ENCODE results near the gene EXT2.

The EXT2 gene

GRCh38 chr11:44243086-44243485 is 147.6 kb downstream of the EXT2 start:
- DNase-seq (ENCODE audit: low read depth): no peak

- no peak for DNase-seq (ENCODE audit: low read depth)
Measured at GRCh38 chr11:44243595-44244343, 148.3 kb downstream of the EXT2 start.

- no peak for DNase-seq (ENCODE audit: low read depth)
Measured at GRCh38 chr11:44244639-44245310, 149.3 kb downstream of the EXT2 start.

GRCh38 chr11:44246726-44247125 is 151.2 kb downstream of the EXT2 start:
- DNase-seq (ENCODE audit: low read depth): no peak

- DNase-seq (ENCODE audit: low read depth): no peak
Measured at GRCh38 chr11:44247508-44247907, 152.0 kb downstream of the EXT2 start.

- DNase-seq (ENCODE audit: low read depth): no peak
Measured at GRCh38 chr11:44248109-44248508, 152.6 kb downstream of the EXT2 start.

- DNase-seq (ENCODE audit: low read depth): no peak
Measured at GRCh38 chr11:44250421-44250820, 154.9 kb downstream of the EXT2 start.

GRCh38 chr11:44252999-44253602 is 157.6 kb downstream of the EXT2 start:
- no peak for DNase-seq (ENCODE audit: low read depth)

GRCh38 chr11:44255406-44256071 is 160.1 kb downstream of the EXT2 start:
- no peak for DNase-seq (ENCODE audit: low read depth)

GRCh38 chr11:44256673-44257291 is 161.3 kb downstream of the EXT2 start:
- no peak for DNase-seq (ENCODE audit: low read depth)

GRCh38 chr11:44257338-44258189 is 162.1 kb downstream of the EXT2 start:
- no peak for DNase-seq (ENCODE audit: low read depth)

GRCh38 chr11:44258190-44258489 is 162.7 kb downstream of the EXT2 start:
- no peak for DNase-seq (ENCODE audit: low read depth)

GRCh38 chr11:44258839-44259420 is 163.5 kb downstream of the EXT2 start:
- DNase-seq (ENCODE audit: low read depth): no peak

GRCh38 chr11:44260081-44260480 is 164.6 kb downstream of the EXT2 start:
- no peak for DNase-seq (ENCODE audit: low read depth)

- DNase-seq (ENCODE audit: low read depth): no peak
Measured at GRCh38 chr11:44261800-44262591, 166.5 kb downstream of the EXT2 start.

- no peak for DNase-seq (ENCODE audit: low read depth)
Measured at GRCh38 chr11:44263738-44264437, 168.4 kb downstream of the EXT2 start.

GRCh38 chr11:44264438-44264749 is 168.9 kb downstream of the EXT2 start:
- no peak for DNase-seq (ENCODE audit: low read depth)

- DNase-seq (ENCODE audit: low read depth): no peak
Measured at GRCh38 chr11:44264761-44265160, 169.3 kb downstream of the EXT2 start.

- DNase-seq (ENCODE audit: low read depth): no peak
Measured at GRCh38 chr11:44266056-44266780, 170.7 kb downstream of the EXT2 start.

Data from stimulated activated CD8-positive, alpha-beta memory T cell treated with anti-CD3 and anti-CD28 coated beads, Interleukin-7, amount 100 ng/mL, for 24 hours (primary cell).